Left lung (tissue), 10 donors: Measurements from ENCODE around the gene SLC22A5. TPM values are rescaled to one million over a fixed set of nuclear protein-coding genes. Genes with fewer than 3 reads are reported as not detected.

Experiments used
- ATAC-seq: fragments of 200-7000 bp; cut with Tn5 transposase; one replicate; pipeline ENCODE4 v1.9.1; 2020; ENCODE audit warnings: moderate library complexity
- DNase-seq, 4 donors: peaks; one replicate each; pipeline ENCODE4 v3.0.0-alpha.2; 2013 to 2020
- H3K27ac ChIP-seq, 2 donors: fragments of 200-600 bp; sonication (generic) in 1 of 2; one replicate each; pipeline versions ENCODE4 v1.5.0 to v1.8.0; 2020 to 2021
- H3K27me3 ChIP-seq, 2 donors: fragments of 200-600 bp; sonication (generic) in 1 of 2; one replicate each; pipeline versions ENCODE4 v1.5.0 to v1.8.0; 2020 to 2021
- H3K36me3 ChIP-seq, 2 donors: fragments of 200-600 bp; sonication (generic) in 1 of 2; one replicate each; pipeline versions ENCODE4 v1.5.0 to v1.8.0; 2020 to 2021
- H3K4me1 ChIP-seq, 2 donors: fragments of 200-600 bp; one replicate each; pipeline ENCODE4 v1.8.0; 2021
- H3K4me3 ChIP-seq, 2 donors: fragments of 200-600 bp; sonication (generic) in 1 of 2; one replicate each; pipeline versions ENCODE4 v1.5.0 to v1.8.0; 2020 to 2021; ENCODE audit warnings: mild to moderate bottlenecking in 1 of 2
- H3K9me3 ChIP-seq, 2 donors: fragments of 200-600 bp; sonication (generic) in 1 of 2; one replicate each; pipeline versions ENCODE4 v1.5.0 to v1.8.0; 2020 to 2021
- intact Hi-C, 2 donors: fragments of 100-400 bp; cut with DNase I; formaldehyde crosslinking; loops; one replicate each; pipeline versions ENCODE4 v1.11.2 to v1.14.2; 2022
- polyA plus RNA-seq, 6 donors: library from polyadenylated mRNA; unstranded; fragments of 120-200 nt; gene quantifications; one replicate each; pipeline ENCODE4 v1.2.1, GENCODE V29; 2013; ENCODE audit not compliant: insufficient read length in 6 of 6
- total RNA-seq, 2 donors: library from RNA; stranded (reverse); fragmentation: NEBNext Ultra II Directional; extraction: Animal tissue kit (Norgen Biotek cat#: 25700); gene quantifications; one replicate each; pipeline ENCODE4 v1.2.1, GENCODE V29; 2021
- TF ChIP-seq, protein P1 (sequence below), 2 donors: fragments of 200-600 bp; sonication (generic) in 1 of 2; IDR thresholded peaks; one replicate each; pipeline versions ENCODE4 v1.5.0 to v1.8.0; 2021; ENCODE audit warnings: antibody characterized with exemption in 2 of 2
- donor health status: DM: no; HTN: yes; CAD: no.
- donor health status: DM: no; HTN: no; CAD: no.

The SLC22A5 gene
- total and polyA plus RNA-seq, 8 donors: 9.5 to 17.6 (median 14.2) TPM

DNA sequence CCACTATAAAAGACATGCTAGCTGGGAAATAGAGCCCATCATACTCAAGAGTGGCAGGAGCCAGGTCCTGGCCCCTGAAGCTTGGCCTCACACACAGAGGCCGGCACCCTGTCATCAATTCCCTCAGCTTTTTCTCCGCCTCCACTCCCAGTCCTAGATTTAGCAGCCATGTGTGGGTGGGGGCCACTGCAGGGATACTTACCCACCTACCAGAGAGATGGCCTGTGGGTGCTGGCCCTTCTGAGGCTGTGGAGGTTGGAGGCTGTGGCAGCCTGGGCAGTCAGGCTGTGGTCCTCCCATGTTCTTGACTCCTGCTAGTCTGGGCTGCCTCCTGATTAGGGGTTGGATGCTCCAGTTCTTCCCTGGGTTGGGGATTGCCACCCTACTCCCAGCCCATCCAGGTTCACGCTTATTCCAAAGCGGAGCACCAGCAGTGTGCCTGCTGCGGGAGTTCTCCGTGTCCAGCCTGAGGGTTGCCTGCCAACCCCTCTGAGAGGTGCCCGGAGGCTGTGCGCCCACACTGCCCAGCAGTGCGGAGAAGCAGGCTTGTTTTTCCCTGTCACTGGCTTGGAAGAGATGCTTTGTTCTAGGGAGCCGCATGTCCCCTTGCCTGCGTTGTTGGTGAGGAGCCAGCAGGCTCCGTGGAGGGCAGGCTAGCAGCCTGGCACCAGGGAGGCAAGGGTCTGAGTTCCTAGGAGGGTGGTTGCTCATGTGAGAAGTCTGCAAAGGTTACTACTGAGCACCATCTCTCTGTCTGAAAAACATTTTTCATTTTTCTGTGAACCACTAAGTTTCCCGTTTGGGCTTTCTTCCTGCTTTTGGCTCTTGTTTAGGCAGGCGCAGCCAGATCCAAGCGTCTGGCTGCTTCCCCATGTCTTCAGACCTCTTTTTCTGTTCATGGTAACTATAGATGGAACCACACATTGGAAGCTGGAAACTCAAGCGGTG, 7.5 kb downstream of the SLC22A5 start:
- Histone ChIP-seq H3K4me3 (no peak overlapping the region), H3K9me3 (no peaks in the 10 kb centered on the region), H3K36me3 (no peaks in the 10 kb centered on the region), H3K27me3 (no peaks in the 10 kb centered on the region), H3K4me1 (peaks cover 0 to 6% of the 10 kb centered on the region in 2 donors), H3K27ac (no peak overlapping the region)
- intact Hi-C loops: no loop called here
- DNase-seq (no peak), ATAC-seq (no peak)
- TF ChIP-seq, protein P1, sequence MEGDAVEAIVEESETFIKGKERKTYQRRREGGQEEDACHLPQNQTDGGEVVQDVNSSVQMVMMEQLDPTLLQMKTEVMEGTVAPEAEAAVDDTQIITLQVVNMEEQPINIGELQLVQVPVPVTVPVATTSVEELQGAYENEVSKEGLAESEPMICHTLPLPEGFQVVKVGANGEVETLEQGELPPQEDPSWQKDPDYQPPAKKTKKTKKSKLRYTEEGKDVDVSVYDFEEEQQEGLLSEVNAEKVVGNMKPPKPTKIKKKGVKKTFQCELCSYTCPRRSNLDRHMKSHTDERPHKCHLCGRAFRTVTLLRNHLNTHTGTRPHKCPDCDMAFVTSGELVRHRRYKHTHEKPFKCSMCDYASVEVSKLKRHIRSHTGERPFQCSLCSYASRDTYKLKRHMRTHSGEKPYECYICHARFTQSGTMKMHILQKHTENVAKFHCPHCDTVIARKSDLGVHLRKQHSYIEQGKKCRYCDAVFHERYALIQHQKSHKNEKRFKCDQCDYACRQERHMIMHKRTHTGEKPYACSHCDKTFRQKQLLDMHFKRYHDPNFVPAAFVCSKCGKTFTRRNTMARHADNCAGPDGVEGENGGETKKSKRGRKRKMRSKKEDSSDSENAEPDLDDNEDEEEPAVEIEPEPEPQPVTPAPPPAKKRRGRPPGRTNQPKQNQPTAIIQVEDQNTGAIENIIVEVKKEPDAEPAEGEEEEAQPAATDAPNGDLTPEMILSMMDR (IDR thresholded peaks at IDR 0.05): no peak

DNA sequence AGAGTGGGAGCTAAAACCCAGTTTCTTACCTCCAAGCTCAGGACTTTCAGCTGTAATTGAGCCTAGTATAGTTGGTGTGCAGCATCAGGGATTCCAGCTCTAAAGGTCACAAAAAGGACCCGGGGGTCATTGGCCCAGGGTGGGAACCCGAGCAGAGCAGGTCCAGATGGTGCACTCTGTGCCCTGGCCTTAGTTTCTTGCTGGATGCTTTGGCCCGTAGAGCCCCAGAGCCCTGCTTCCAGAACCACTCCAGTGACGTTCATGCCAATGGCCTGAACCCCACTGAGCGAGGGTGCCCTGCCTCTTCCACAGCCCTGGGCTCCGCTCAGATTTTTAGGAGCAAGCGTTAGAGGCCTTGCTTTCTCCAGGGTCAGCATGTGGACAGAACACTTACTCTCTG, 8.2 kb downstream of the SLC22A5 start:
- H3K36me3 ChIP-seq: no peaks in the 10 kb centered on the region
- H3K27me3 ChIP-seq: no peaks in the 10 kb centered on the region
- H3K27ac ChIP-seq: no peak overlapping the region
- H3K9me3 ChIP-seq: no peaks in the 10 kb centered on the region
- DNase-seq: no peak
- no peak for ATAC-seq
- no peak overlapping the region for H3K4me3 ChIP-seq
- TF ChIP-seq, protein P1 (IDR thresholded peaks at IDR 0.05): no peak
- intact Hi-C loops: no loop called here
- H3K4me1 ChIP-seq: no peaks in the 10 kb centered on the region

DNA sequence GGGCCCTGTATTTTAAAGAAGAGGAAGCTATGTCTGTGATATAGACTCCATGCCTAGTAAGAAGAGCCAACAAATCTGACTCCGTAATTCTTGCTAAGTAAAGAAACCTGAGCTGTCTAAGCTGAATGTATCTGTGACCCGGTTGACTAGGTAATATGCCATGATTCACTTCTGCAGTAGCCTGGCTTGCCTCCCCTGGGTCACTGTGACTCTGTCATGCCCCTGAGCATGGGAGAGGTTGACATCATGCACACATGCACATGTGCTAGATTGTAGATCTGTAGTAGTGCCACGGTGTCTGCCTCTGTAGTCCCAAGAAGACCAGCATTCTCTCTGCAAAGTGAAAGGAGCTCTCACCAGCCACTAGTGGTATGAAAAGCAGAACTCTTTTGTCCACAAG, 9.1 kb downstream of the SLC22A5 start:
- intact Hi-C loops: no loop called here

DNA sequence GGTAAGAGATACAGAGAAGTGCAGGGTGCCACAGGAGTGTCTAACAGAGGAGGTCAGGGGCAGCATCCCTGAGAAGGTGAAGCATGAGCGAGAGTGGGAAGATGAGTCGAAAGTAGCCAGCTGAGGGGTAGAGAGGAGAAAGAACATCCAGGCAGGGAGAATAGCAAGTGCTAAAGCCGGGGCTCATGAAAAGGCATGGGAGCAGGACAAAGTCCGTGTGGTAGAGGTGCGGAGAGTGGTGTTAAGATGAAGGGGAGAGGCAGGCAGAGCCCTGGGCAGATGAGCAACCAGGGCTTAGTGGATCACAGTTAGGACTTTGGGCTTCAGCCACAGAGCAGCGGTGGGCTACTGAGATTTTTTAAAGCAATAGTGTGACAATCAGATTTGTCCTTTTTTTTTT, 10.5 kb downstream of the SLC22A5 start:
- H3K9me3 ChIP-seq: no peaks in the 10 kb centered on the region

More for the DNA sequence above, 9.1 kb downstream of the SLC22A5 start:
- no peak overlapping the region for H3K4me3 ChIP-seq
- ATAC-seq (no peak), DNase-seq (no peak)
- H3K36me3 ChIP-seq: no peaks in the 10 kb centered on the region
- H3K4me1 ChIP-seq: no peaks in the 10 kb centered on the region
- TF ChIP-seq, protein P1 (IDR thresholded peaks at IDR 0.05): no peak
- H3K27ac ChIP-seq: no peak overlapping the region
- H3K27me3 ChIP-seq: no peaks in the 10 kb centered on the region
- no peaks in the 10 kb centered on the region for H3K9me3 ChIP-seq

DNA sequence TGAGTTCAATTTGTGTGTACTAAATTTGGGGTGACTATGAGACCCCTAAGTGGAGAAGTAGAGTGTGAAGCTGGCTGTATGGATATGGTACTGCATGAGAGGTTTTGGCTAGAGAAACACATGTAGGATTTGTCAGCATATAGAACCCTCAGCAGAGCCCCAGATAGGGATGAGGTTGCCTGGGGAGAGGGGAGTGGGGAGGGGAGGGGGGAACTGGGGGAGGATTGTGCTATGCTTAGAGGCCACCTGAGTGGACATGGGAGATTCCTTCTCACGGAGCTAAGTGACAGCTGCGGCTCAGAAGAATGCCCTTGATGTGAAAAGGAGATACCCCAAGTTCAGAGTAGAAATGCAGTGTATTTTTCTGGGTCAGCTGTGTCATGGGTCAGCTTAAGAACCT, 11.2 kb downstream of the SLC22A5 start:
- DNase-seq (no peak), ATAC-seq (no peak)
- Histone ChIP-seq H3K36me3 (peaks cover 0 to 7% of the 10 kb centered on the region in 2 donors), H3K9me3 (no peaks in the 10 kb centered on the region), H3K27ac (no peak overlapping the region), H3K27me3 (no peaks in the 10 kb centered on the region), H3K4me1 (peaks cover 3 to 9% of the 10 kb centered on the region in 2 donors), H3K4me3 (no peak overlapping the region)
- intact Hi-C loops: loop anchor here in 1 of 2 donors (5.0 kb wide), 1 partner anchor 437 kb away; no protein-coding TSS in a partner anchor
- TF ChIP-seq, protein P1 (IDR thresholded peaks at IDR 0.05): no peak

More for the DNA sequence above, 10.5 kb downstream of the SLC22A5 start:
- TF ChIP-seq, protein P1 (IDR thresholded peaks at IDR 0.05): no peak
- no peak overlapping the region for H3K27ac ChIP-seq
- intact Hi-C loops: loop anchor here in 1 of 2 donors (5.0 kb wide), 1 partner anchor 437 kb away; no protein-coding TSS in a partner anchor
- no peak for DNase-seq
- peaks cover 0 to 7% of the 10 kb centered on the region in 2 donors for H3K36me3 ChIP-seq
- no peaks in the 10 kb centered on the region for H3K27me3 ChIP-seq
- peaks cover 0 to 2% of the 10 kb centered on the region in 2 donors for H3K4me1 ChIP-seq
- ATAC-seq: no peak
- H3K4me3 ChIP-seq: no peak overlapping the region
